ENCODE measurements around the gene PBRM1. TPM values are rescaled to one million over a fixed set of nuclear protein-coding genes. Genes with fewer than 3 reads are reported as not detected.

The PBRM1 gene
- total and polyA plus RNA-seq, 2 of the 8 experiments (the other 6 are each of a cell fraction or from before 2014, with no cell fraction given) = 19.3 to 65.8 TPM

GRCh38 chr3:52551118-52551517 lies 134.6 kb downstream of the PBRM1 start (continued):
- TF ChIP-seq CBX8 (IDR thresholded peaks at IDR 0.05; ENCODE audit: borderline replicate concordance, low read depth, low read length) (no peak), SIX5 (IDR thresholded peaks at IDR 0.05; ENCODE audit: low read depth, low read length) (no peak), RBBP5 (IDR thresholded peaks at IDR 0.05; ENCODE audit: borderline replicate concordance, low read depth, low read length) (no peak), SIN3A (conservative IDR thresholded peaks at IDR 0.05 in 1 of 2, IDR thresholded peaks at IDR 0.05 in 1 of 2; ENCODE audit: low read depth in 1 of 2, low read length in 2 of 2) (no peak), KDM1A (IDR thresholded peaks at IDR 0.05; ENCODE audit: borderline replicate concordance, low read length) (no peak)
- TF ChIP-seq, protein P1, sequence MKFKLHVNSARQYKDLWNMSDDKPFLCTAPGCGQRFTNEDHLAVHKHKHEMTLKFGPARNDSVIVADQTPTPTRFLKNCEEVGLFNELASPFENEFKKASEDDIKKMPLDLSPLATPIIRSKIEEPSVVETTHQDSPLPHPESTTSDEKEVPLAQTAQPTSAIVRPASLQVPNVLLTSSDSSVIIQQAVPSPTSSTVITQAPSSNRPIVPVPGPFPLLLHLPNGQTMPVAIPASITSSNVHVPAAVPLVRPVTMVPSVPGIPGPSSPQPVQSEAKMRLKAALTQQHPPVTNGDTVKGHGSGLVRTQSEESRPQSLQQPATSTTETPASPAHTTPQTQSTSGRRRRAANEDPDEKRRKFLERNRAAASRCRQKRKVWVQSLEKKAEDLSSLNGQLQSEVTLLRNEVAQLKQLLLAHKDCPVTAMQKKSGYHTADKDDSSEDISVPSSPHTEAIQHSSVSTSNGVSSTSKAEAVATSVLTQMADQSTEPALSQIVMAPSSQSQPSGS (IDR thresholded peaks at IDR 0.05; ENCODE audit: low read length) = no peak

Data from H1 (cell line).